Measurements from ENCODE around the gene IL1B.

DNA sequence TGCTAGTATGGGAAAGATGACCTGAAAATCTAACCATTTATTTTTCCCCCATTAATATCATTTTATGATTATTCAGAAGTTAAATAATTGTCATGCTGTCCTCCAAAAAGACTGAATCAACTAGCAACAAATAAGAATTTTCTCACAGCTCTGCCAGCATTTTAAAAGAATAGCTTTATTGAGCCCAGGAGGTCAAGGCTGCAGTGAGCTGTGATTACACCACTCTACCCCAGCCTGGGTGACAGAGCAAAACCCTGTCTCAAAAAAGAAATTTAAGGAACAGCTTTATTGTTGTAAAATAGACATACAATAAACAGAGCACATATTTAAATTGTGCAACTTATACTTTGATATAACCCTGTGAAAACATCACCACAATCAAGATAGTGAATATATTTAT is 27.5 kb downstream of the IL1B start:
- TF ChIP-seq, protein P1, sequence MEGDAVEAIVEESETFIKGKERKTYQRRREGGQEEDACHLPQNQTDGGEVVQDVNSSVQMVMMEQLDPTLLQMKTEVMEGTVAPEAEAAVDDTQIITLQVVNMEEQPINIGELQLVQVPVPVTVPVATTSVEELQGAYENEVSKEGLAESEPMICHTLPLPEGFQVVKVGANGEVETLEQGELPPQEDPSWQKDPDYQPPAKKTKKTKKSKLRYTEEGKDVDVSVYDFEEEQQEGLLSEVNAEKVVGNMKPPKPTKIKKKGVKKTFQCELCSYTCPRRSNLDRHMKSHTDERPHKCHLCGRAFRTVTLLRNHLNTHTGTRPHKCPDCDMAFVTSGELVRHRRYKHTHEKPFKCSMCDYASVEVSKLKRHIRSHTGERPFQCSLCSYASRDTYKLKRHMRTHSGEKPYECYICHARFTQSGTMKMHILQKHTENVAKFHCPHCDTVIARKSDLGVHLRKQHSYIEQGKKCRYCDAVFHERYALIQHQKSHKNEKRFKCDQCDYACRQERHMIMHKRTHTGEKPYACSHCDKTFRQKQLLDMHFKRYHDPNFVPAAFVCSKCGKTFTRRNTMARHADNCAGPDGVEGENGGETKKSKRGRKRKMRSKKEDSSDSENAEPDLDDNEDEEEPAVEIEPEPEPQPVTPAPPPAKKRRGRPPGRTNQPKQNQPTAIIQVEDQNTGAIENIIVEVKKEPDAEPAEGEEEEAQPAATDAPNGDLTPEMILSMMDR (IDR thresholded peaks at IDR 0.05; ENCODE audit: low read depth, low read length, missing input control) = no peak
- TF ChIP-seq JUND (IDR thresholded peaks at IDR 0.05) (no peak), REST (IDR thresholded peaks at IDR 0.05) (no peak), EGR1 (IDR thresholded peaks at IDR 0.05; ENCODE audit: low read depth in 2 of 2) (no peak), YY1 (IDR thresholded peaks at IDR 0.05) (peak; percentile 22), GABPA (IDR thresholded peaks at IDR 0.05 in 1 of 2, conservative IDR thresholded peaks at IDR 0.05 in 1 of 2) (no peak), TAF1 (conservative IDR thresholded peaks at IDR 0.05) (no peak), RAD21 (IDR thresholded peaks at IDR 0.05) (no peak)
- TF ChIP-seq, protein P2, sequence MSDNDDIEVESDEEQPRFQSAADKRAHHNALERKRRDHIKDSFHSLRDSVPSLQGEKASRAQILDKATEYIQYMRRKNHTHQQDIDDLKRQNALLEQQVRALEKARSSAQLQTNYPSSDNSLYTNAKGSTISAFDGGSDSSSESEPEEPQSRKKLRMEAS (IDR thresholded peaks at IDR 0.05) = no peak
- TF ChIP-seq, protein P3, sequence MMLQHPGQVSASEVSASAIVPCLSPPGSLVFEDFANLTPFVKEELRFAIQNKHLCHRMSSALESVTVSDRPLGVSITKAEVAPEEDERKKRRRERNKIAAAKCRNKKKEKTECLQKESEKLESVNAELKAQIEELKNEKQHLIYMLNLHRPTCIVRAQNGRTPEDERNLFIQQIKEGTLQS (IDR thresholded peaks at IDR 0.05) = no peak
